GM12878 (cell line): ENCODE data around the gene KLB. TPM values are rescaled to one million over a fixed set of nuclear protein-coding genes. Genes with fewer than 3 reads are reported as not detected.

ENCODE experiments used
- ATAC-seq: fragments of 200-7000 bp; cut with Tn5 transposase; 3 replicates; pipeline ENCODE4 v1.9.1; 2020; ENCODE audit warnings: mild to moderate bottlenecking, moderate library complexity
- BruUV-seq: library from RNA; stranded (reverse); fragments of 400-500 nt; replicated peaks from 2 replicates; lab custom pipeline; 2021; lab: Mats Ljungman, UMichigan
- CTCF ChIA-PET: fragments of 300-600 bp; sonication (Branson Sonifier 250); formaldehyde crosslinking; extraction: SDS; loops from one replicate; lab custom pipeline; 2021; ENCODE audit warnings: inconsistent platforms; lab: Yijun Ruan, JAX
- POLR2A ChIA-PET: fragments of 350-600 bp; formaldehyde crosslinking; extraction: SDS; loops from one replicate; lab custom pipeline; 2021; ENCODE audit warnings: inconsistent platforms; lab: Charles Lee
- RAD21 ChIA-PET: fragments of 300-600 bp; sonication (Branson Sonifier 250); formaldehyde crosslinking; loops from one replicate; lab custom pipeline; 2023; ENCODE audit warnings: antibody characterized with exemption; ENCODE audit not compliant: unreplicated experiment; lab: Charles Lee
- SMC1A ChIA-PET: fragments of 300-600 bp; sonication (Branson Sonifier 250); formaldehyde crosslinking; loops from one replicate; lab custom pipeline; 2023; ENCODE audit not compliant: unreplicated experiment, uncharacterized antibody; lab: Charles Lee
- DNase-seq: peaks from one replicate; pipeline ENCODE4 v3.0.0-alpha.2; 2011; ENCODE audit warnings: low read depth, low spot score
- FAIRE-seq: peaks from 3 replicates; lab custom pipeline; 2011; peaks lifted over from hg19 to GRCh38; lab: Jason Lieb, UNC
- H2AFZ ChIP-seq: 2 replicates; pipeline ENCODE4 v1.6.0; 2011; ENCODE audit warnings: low read depth, low read length, control low read depth; ENCODE audit not compliant: control insufficient read depth
- H3K27ac ChIP-seq: 2 replicates; pipeline ENCODE4 v1.5.1; 2011; ENCODE audit warnings: control low read depth; ENCODE audit not compliant: control insufficient read depth, insufficient read depth
- H3K27me3 ChIP-seq, 2 experiments: replicated peaks in 1 of 2; 2 replicates each; pipeline versions ENCODE4 v1.6.0 to v1.6.1; 2011; ENCODE audit warnings: low read length in 1 of 2; ENCODE audit not compliant: control insufficient read depth in 2 of 2, insufficient read depth in 2 of 2
- H3K36me3 ChIP-seq, 2 experiments: 2 replicates each; pipeline ENCODE4 v1.5.1; 2011; ENCODE audit warnings: low read length in 1 of 2; ENCODE audit not compliant: control insufficient read depth in 2 of 2, insufficient read depth in 2 of 2
- H3K4me1 ChIP-seq: 2 replicates; pipeline ENCODE4 v1.6.1; 2011; ENCODE audit warnings: mild to moderate bottlenecking, low read length, moderate library complexity, mixed read lengths; ENCODE audit not compliant: control insufficient read depth, insufficient read depth
- H3K4me2 ChIP-seq: 2 replicates; pipeline ENCODE4 v1.6.0; 2011; ENCODE audit warnings: control low read depth; ENCODE audit not compliant: control insufficient read depth, insufficient read depth
- H3K4me3 ChIP-seq: fragments of 200-600 bp; sonication (generic); 2 replicates; pipeline ENCODE4 v1.5.1; 2016
- H3K79me2 ChIP-seq: 2 replicates; pipeline ENCODE4 v1.6.0; 2011; ENCODE audit warnings: low read length; ENCODE audit not compliant: control insufficient read depth, insufficient read depth
- H3K9ac ChIP-seq: 2 replicates; pipeline ENCODE4 v1.8.0; 2011; ENCODE audit warnings: low read length, control low read depth, mixed read lengths; ENCODE audit not compliant: control insufficient read depth, insufficient read depth
- H3K9me3 ChIP-seq: replicated peaks from 3 replicates; pipeline ENCODE4 v1.5.1; 2011; ENCODE audit warnings: mild to moderate bottlenecking, low read length; ENCODE audit not compliant: control insufficient read depth, insufficient read depth
- H4K20me1 ChIP-seq: 2 replicates; pipeline ENCODE4 v1.6.0; 2011; ENCODE audit not compliant: control insufficient read depth, insufficient read depth
- ATF7 ChIP-seq: fragments of 450-650 bp; IDR thresholded peaks from 2 replicates; pipeline ENCODE4 v1.6.1; 2016; ENCODE audit warnings: low read depth, mild to moderate bottlenecking
- CHD2 ChIP-seq: IDR thresholded peaks from 2 replicates; pipeline ENCODE4 v1.6.1; 2011; ENCODE audit warnings: low read depth, low read length, improper control_type of control experiment, borderline replicate concordance
- E4F1 ChIP-seq: fragments of 450-650 bp; IDR thresholded peaks from 2 replicates; pipeline ENCODE4 v1.6.1; 2018; ENCODE audit warnings: borderline replicate concordance, mild to moderate bottlenecking; ENCODE audit not compliant: partially characterized antibody
- EED ChIP-seq: sonication (generic); IDR thresholded peaks from 2 replicates; pipeline ENCODE4 v1.6.1; 2016; ENCODE audit warnings: antibody characterized with exemption, low read depth
- EGR1 ChIP-seq, 2 experiments: IDR thresholded peaks; 1 replicate in 1 of 2; 2 replicates in 1 of 2; pipeline ENCODE4 v1.6.1; 2011 to 2012; ENCODE audit warnings: low read depth in 2 of 2, low read length in 2 of 2, borderline replicate concordance in 1 of 2, mild to moderate bottlenecking in 1 of 2, moderate library complexity in 1 of 2
- ELK1 ChIP-seq: IDR thresholded peaks from 2 replicates; pipeline ENCODE4 v1.6.1; 2012; ENCODE audit warnings: low read depth, low read length, improper control_type of control experiment
- HDAC2 ChIP-seq: fragments of 200-600 bp; sonication (generic); IDR thresholded peaks from 2 replicates; pipeline ENCODE4 v1.6.1; 2017
- IKZF2 ChIP-seq, 2 experiments: fragments of 450-650 bp; IDR thresholded peaks; 2 replicates each; pipeline ENCODE4 v1.6.1; 2017; ENCODE audit warnings: mild to moderate bottlenecking in 2 of 2, moderate library complexity in 2 of 2
- KDM1A ChIP-seq: fragments of 200-600 bp; sonication (generic); IDR thresholded peaks from 2 replicates; pipeline ENCODE4 v1.6.1; 2016; ENCODE audit warnings: borderline replicate concordance
- MXI1 ChIP-seq: fragments of 150-350 bp; IDR thresholded peaks from 2 replicates; pipeline ENCODE4 v1.6.1; 2011; ENCODE audit warnings: low read depth, mild to moderate bottlenecking, inconsistent platforms, low read length, improper control_type of control experiment
- NFYA ChIP-seq: IDR thresholded peaks from 2 replicates; pipeline ENCODE4 v1.6.1; 2011; ENCODE audit warnings: low read depth, mild to moderate bottlenecking, low read length, improper control_type of control experiment, borderline replicate concordance
- NR2C2 ChIP-seq: IDR thresholded peaks from 2 replicates; pipeline ENCODE4 v1.6.1; 2011; ENCODE audit warnings: borderline replicate concordance, low read depth; ENCODE audit not compliant: control insufficient read depth, insufficient read length
- NR2F1 ChIP-seq: fragments of 450-650 bp; conservative IDR thresholded peaks from 2 replicates; pipeline ENCODE4 v1.6.1; 2017; ENCODE audit warnings: mild to moderate bottlenecking
- SIN3A ChIP-seq: IDR thresholded peaks from 2 replicates; pipeline ENCODE4 v1.6.1; 2012; ENCODE audit warnings: low read depth, low read length, improper control_type of control experiment
- TCF3 ChIP-seq: IDR thresholded peaks from 2 replicates; pipeline ENCODE4 v1.6.1; 2012; ENCODE audit warnings: low read depth, mild to moderate bottlenecking, low read length, borderline replicate concordance; ENCODE audit not compliant: insufficient read depth
- WGBS: methylation state at CpG from one replicate; pipeline ENCODE4 v1.1.6; 2016; ENCODE audit warnings: low lambda C conversion rate; ENCODE audit not compliant: insufficient replicate concordance, insufficient coverage; ENCODE audit errors: missing lambda C conversion rate; 5-methylcytosine and 5-hydroxymethylcytosine counted together
- in situ Hi-C: fragments of 300-500 bp; cut with MboI; formaldehyde crosslinking; loops from 9 replicates; pipeline ENCODE4 v1.14.3; 2018; ENCODE audit warnings: mixed read lengths
- intact Hi-C: fragments of 100-400 bp; cut with micrococcal nuclease; formaldehyde crosslinking; loops from one replicate; pipeline ENCODE4 v1.14.2; 2022; ENCODE audit not compliant: unreplicated experiment
- polyA plus RNA-seq, 11 experiments: library from polyadenylated mRNA; depleted of rRNA in 4 of 11; unstranded in 6 of 11; stranded (reverse) in 5 of 11; fragments of >200 nt; fragmentation: Nextera tagmentation in 4 of 11; fragmentation: Illumina TruSeq in 1 of 11; extraction: Ambion mirVana in 4 of 11; extraction: Trizol in 1 of 11; gene quantifications; 1 replicate in 1 of 11; 2 replicates in 10 of 11; pipeline versions ENCODE4 v1.2.1 to v1.2.3, GENCODE V29; 2011 to 2016; ENCODE audit warnings: inconsistent platforms in 2 of 11, missing spikeins in 2 of 11, low read depth in 1 of 11
- total RNA-seq, 4 experiments: library from RNA; depleted of rRNA in 3 of 4; stranded (reverse); fragments of >200 nt in 3 of 4; fragmentation: Illumina TruSeq in 1 of 4; extraction: Trizol in 1 of 4; gene quantifications; 2 replicates each; pipeline versions ENCODE4 v1.2.1 to v1.2.3, GENCODE V29; 2013 to 2021
- TF ChIP-seq, protein P1 (sequence below), 3 experiments: IDR thresholded peaks in 2 of 3; conservative IDR thresholded peaks in 1 of 3; 2 replicates each; pipeline ENCODE4 v1.5.1; 2011; ENCODE audit warnings: low read depth in 3 of 3, low read length in 3 of 3, mild to moderate bottlenecking in 3 of 3, control low read depth in 2 of 3, moderate library complexity in 2 of 3, inconsistent platforms in 1 of 3, mixed read lengths in 1 of 3; ENCODE audit not compliant: control insufficient read depth in 2 of 3, insufficient read depth in 1 of 3; ENCODE audit errors: extremely low read depth in 1 of 3

The KLB gene
- total and polyA plus RNA-seq, 10 of the 15 experiments (the other 5 are each of a cell fraction or from before 2014, with no cell fraction given): under 0.01 to 0.13 (median 0.04) TPM; not detected in 1

- no peak for TF ChIP-seq ELK1
- TF ChIP-seq EED: no peak
Measured at GRCh38 chr4:39480902-39481695, 74.4 kb downstream of the KLB start (continued).

DNA sequence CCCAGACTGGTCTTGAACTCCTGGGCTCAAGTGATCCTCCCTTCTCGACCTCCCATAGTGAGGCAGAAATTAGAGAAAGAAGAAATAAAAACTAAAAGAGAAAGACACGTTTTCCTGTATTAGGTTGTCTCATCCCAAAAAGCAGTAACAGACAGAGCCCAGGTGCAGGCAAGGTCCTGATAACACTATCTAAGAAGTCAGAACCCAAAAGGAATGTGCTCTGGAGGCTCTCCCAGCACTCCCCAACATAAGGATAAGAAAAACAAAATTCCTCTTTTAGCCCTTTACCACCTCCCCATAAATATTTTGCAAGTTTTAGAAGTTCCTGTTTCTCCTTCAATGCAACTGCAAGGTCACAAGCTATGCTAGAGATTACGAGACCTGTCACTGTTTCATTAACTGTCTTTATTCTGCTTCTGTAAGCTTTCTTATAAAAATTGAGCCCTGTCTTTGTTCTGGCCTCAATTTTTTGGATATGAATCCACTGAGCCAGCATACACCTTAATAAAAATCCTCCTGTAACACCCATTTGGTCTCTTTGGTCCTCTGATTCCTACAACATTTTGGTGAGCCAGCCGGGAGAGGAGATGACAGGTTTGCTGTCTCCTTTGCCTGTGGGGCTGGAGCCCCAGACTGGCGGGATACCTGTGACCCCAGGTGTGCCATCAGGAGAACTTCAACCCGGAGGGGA lies 78.0 kb downstream of the KLB start:
- H2AFZ ChIP-seq: no peak overlapping the region
- ChIA-PET RAD21 (no interaction called here), SMC1A (no interaction called here), CTCF (interaction anchor here (0.9 to 1.6 kb wide), 2 partner anchors 16 to 428 kb away, joined by 3 read pairs; no protein-coding TSS in a partner anchor), POLR2A (no interaction called here)
- FAIRE-seq (no peak), ATAC-seq (no peak), DNase-seq (no peak)
- no peak overlapping the region for H3K9ac ChIP-seq
- no peak overlapping the region for H3K4me3 ChIP-seq
- H4K20me1 ChIP-seq: no peaks in the 10 kb centered on the region
- H3K79me2 ChIP-seq: no peaks in the 10 kb centered on the region
- TF ChIP-seq EGR1 (IDR thresholded peaks at IDR 0.05; ENCODE audit: borderline replicate concordance in 1 of 2, low read depth in 2 of 2, low read length in 2 of 2) (no peak), KDM1A (no peak), ATF7 (no peak), NR2F1 (no peak), NR2C2 (no peak), SIN3A (no peak), CHD2 (no peak), MXI1 (no peak), E4F1 (no peak), TCF3 (no peak), HDAC2 (no peak), IKZF2 (IDR thresholded peaks at IDR 0.05) (no peak), NFYA (no peak)
- TF ChIP-seq, protein P1, sequence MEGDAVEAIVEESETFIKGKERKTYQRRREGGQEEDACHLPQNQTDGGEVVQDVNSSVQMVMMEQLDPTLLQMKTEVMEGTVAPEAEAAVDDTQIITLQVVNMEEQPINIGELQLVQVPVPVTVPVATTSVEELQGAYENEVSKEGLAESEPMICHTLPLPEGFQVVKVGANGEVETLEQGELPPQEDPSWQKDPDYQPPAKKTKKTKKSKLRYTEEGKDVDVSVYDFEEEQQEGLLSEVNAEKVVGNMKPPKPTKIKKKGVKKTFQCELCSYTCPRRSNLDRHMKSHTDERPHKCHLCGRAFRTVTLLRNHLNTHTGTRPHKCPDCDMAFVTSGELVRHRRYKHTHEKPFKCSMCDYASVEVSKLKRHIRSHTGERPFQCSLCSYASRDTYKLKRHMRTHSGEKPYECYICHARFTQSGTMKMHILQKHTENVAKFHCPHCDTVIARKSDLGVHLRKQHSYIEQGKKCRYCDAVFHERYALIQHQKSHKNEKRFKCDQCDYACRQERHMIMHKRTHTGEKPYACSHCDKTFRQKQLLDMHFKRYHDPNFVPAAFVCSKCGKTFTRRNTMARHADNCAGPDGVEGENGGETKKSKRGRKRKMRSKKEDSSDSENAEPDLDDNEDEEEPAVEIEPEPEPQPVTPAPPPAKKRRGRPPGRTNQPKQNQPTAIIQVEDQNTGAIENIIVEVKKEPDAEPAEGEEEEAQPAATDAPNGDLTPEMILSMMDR (IDR thresholded peaks at IDR 0.05 in 2 of 3, conservative IDR thresholded peaks at IDR 0.05 in 1 of 3; ENCODE audit: control insufficient read depth in 2 of 3, extremely low read depth in 1 of 3, insufficient read depth in 1 of 3, low read depth in 3 of 3, low read length in 3 of 3): no peak
- intact Hi-C loops: no loop called here
- 55% methylated on average over 6 of the region's 6 CpGs for WGBS
- BruUV-seq: no TSS peak
- in situ Hi-C loops: no loop called here
- H3K36me3 ChIP-seq: no peaks in the 10 kb centered on the region
- H3K4me1 ChIP-seq: no peaks in the 10 kb centered on the region
- no peak overlapping the region for H3K4me2 ChIP-seq
- H3K27ac ChIP-seq: no peak overlapping the region
- no peaks in the 10 kb centered on the region for H3K9me3 ChIP-seq
- no peaks in the 10 kb centered on the region for H3K27me3 ChIP-seq
